ENCODE data around the gene PRKAR2B. TPM values are rescaled to one million over a fixed set of nuclear protein-coding genes. Genes with fewer than 3 reads are reported as not detected.
"Not testable (repeated sequence)": the region's sequence is repeated elsewhere in the genome, so short reads cannot be mapped to it uniquely, and the experiment has no call there.

Gene PRKAR2B
- total RNA-seq, 3 donors from 2014 or later = 34.7 to 252 (median 64.1) TPM

- intact Hi-C loops (cut with DNase I; ENCODE audit: low total_unique reads) = no loop called here
- no peak for TF ChIP-seq POLR2A (IDR thresholded peaks at IDR 0.05)
- no peak for TF ChIP-seq CTCF (IDR thresholded peaks at IDR 0.05)
- no peak for TF ChIP-seq POLR2AphosphoS5 (IDR thresholded peaks at IDR 0.05)
- H3K36me3 ChIP-seq = no peaks in the 10 kb centered on the region
- no peak overlapping the region for H3K27ac ChIP-seq
- no peak for DNase-seq (ENCODE audit: low spot score in 2 of 2)
- peaks cover 4 to 7% of the 10 kb centered on the region in 2 donors for H3K4me1 ChIP-seq
- H3K9me3 ChIP-seq = no peaks in the 10 kb centered on the region
- no peak overlapping the region for H3K4me3 ChIP-seq
- no peaks in the 10 kb centered on the region for H3K27me3 ChIP-seq
Measured at GRCh38 chr7:107041097-107041496, 3.4 kb upstream of the PRKAR2B start.

DNA sequence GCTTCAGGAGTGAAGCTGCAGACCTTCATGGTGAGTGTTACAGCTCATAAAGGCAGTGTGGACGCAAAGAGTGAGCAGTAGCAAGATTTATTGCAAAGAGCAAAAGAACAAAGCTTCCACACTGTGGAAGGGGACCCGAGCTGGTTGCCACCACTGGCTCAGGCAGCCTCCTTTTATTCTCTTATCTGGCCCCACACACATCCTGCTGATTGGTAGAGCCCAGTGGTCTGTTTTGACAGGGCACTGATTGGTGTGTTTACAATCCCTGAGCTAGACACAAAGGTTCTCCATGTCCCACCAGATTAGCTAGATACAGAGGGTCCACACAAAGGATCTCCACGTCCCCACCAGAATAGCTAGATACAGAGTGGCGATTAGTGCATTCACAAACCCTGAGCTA, 2.7 kb upstream of the PRKAR2B start:
- H3K36me3 ChIP-seq; H3K27me3 ChIP-seq; H3K27ac ChIP-seq; H3K4me1 ChIP-seq; H3K9me3 ChIP-seq; DNase-seq (ENCODE audit: low spot score in 2 of 2); intact Hi-C loops (cut with DNase I; ENCODE audit: low total_unique reads); H3K4me3 ChIP-seq: not testable (repeated sequence)

DNA sequence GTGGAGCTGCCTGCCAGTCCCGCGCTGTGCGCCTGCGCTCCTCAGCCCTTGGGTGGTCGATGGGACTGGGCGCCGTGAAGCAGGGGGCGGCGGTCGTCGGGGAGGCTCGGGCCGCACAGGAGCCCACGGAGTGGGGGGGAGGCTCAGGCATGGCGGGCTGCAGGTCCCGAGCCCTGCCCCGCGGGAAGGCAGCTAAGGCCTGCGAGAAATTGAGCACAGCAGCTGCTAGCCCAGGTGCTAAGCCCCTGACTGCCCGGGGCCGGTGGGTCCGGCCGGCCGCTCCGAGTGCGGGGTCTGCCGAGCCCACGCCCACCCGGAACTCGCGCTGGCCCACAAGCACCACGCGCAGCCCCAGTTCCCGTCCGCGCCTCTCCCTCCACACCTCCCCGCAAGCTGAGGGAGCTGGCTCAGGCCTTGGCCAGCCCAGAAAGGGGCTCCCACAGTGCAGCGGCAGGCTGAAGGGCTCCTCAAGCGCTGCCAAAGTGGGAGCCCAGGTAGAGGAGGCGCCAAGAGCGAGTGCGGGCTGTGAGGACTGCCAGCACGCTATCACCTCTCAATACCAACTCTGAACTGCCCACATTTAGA, 2.1 kb upstream of the PRKAR2B start:
- intact Hi-C loops (cut with DNase I; ENCODE audit: low total_unique reads); H3K9me3 ChIP-seq; H3K36me3 ChIP-seq; H3K27ac ChIP-seq; H3K27me3 ChIP-seq; H3K4me3 ChIP-seq; H3K4me1 ChIP-seq; DNase-seq (ENCODE audit: low spot score in 2 of 2): not testable (repeated sequence)

- peak overlapping the region in 1 of 2 donors; percentile 80 for H3K27ac ChIP-seq
Measured at GRCh38 chr7:107043491-107043890, 1.0 kb upstream of the PRKAR2B start.

DNA sequence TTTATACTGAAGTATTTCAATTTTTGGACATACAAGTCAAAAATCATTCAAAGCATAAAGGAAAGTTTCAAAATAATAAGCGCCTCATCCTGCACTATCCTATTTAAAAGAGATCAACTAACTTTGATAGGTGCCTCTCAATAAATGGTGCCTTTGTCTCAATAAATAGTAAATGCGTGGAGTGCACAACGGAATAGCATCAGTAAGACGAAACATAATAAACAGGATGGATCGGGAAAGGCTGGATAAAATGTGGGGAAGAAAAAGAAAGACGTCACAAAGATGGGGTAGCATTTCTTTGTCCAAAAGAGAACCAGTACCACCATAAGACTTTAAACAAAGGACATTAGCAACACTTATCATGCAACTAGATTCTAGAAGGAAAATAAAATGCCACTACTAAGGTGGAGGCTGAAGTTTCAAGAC, 571 bp upstream of the PRKAR2B start:
- no peak for DNase-seq (ENCODE audit: low spot score in 2 of 2)
- no peaks in the 10 kb centered on the region for H3K9me3 ChIP-seq
- no peaks in the 10 kb centered on the region for H3K27me3 ChIP-seq
- H3K4me1 ChIP-seq = peaks cover 4 to 7% of the 10 kb centered on the region in 2 donors
- H3K36me3 ChIP-seq = no peaks in the 10 kb centered on the region
- H3K4me3 ChIP-seq = peak overlapping the region; percentile 74 to 96 (median 80)
- H3K27ac ChIP-seq = peak overlapping the region; percentile 80 to 96
- peak; percentile 5 for TF ChIP-seq POLR2A (IDR thresholded peaks at IDR 0.05)
- TF ChIP-seq CTCF (IDR thresholded peaks at IDR 0.05) = no peak
- intact Hi-C loops (cut with DNase I; ENCODE audit: low total_unique reads) = no loop called here

More at GRCh38 chr7:107043491-107043890, 1.0 kb upstream of the PRKAR2B start:
- Histone ChIP-seq H3K36me3 (no peaks in the 10 kb centered on the region), H3K27me3 (no peaks in the 10 kb centered on the region), H3K4me3 (no peak overlapping the region), H3K9me3 (no peaks in the 10 kb centered on the region), H3K4me1 (peaks cover 4 to 7% of the 10 kb centered on the region in 2 donors)
- DNase-seq (ENCODE audit: low spot score in 2 of 2) = no peak
- intact Hi-C loops (cut with DNase I; ENCODE audit: low total_unique reads) = no loop called here
- TF ChIP-seq POLR2AphosphoS5 (IDR thresholded peaks at IDR 0.05) (no peak), CTCF (IDR thresholded peaks at IDR 0.05) (no peak), POLR2A (IDR thresholded peaks at IDR 0.05) (no peak)

GRCh38 chr7:107045195-107045960, 873 bp downstream of the PRKAR2B start:
- no peaks in the 10 kb centered on the region for H3K27me3 ChIP-seq
- H3K9me3 ChIP-seq = no peaks in the 10 kb centered on the region
- intact Hi-C loops (cut with DNase I; ENCODE audit: low total_unique reads) = no loop called here
- DNase-seq (ENCODE audit: low spot score in 2 of 2) = no peak
- peak overlapping the region; percentile 74 to 96 (median 80) for H3K4me3 ChIP-seq
- no peaks in the 10 kb centered on the region for H3K36me3 ChIP-seq
- no peak for TF ChIP-seq POLR2AphosphoS5 (IDR thresholded peaks at IDR 0.05)
- peak overlapping the region; percentile 42 to 96 for H3K27ac ChIP-seq
- H3K4me1 ChIP-seq = peaks cover 4 to 7% of the 10 kb centered on the region in 2 donors

Measured in breast epithelium (tissue), 4 donors.